ENCODE measurements around the gene GHR. TPM values are rescaled to one million over a fixed set of nuclear protein-coding genes. Genes with fewer than 3 reads are reported as not detected.

Gene GHR
- total and polyA plus RNA-seq, 2 donors (not counting 3 experiments of a cell fraction or from before 2014, with no cell fraction given), result 0.27 to 0.28 TPM

DNA sequence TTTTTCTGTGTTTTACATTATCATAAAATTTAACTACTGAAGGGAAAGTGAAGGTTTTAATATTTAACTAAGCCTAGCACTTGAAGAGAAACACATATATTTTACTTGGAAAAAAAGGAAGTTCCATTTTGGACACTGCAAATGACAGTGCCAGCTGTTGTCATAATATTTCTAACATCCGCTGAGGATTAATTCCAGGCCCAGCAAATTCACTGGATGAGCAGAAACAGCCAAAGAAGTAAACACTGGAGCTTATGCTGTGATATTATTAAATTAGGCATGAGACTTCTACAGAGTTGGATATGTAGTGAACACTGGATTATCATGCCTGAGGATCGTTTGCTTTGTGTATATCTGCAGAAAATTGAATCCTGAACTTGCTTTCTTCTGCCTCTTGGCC, 67.6 kb downstream of the GHR start:
- no TSS peak for BruUV-seq (replicated peaks)
- Histone ChIP-seq H3K27me3 (ENCODE audit: control insufficient read depth in 2 of 2, insufficient read depth in 2 of 2, low read length in 2 of 2) (no peaks in the 10 kb centered on the region), H3K4me3 (replicated peaks in 1 of 3; ENCODE audit: insufficient read depth in 1 of 3, low read depth in 1 of 3, low read length in 3 of 3) (no peak overlapping the region), H3K4me1 (ENCODE audit: control insufficient read depth, extremely low read depth, insufficient read depth, low read length) (no peaks in the 10 kb centered on the region), H3K9me3 (replicated peaks; ENCODE audit: control insufficient read depth, insufficient read depth, low read length) (no peaks in the 10 kb centered on the region), H3K4me2 (ENCODE audit: insufficient read depth, low read length) (no peak overlapping the region), H3K9ac (replicated peaks; ENCODE audit: extremely low read depth, insufficient read depth, low read length) (no peak overlapping the region), H3K79me2 (ENCODE audit: control insufficient read depth, insufficient read depth, low read length) (no peaks in the 10 kb centered on the region), H4K20me1 (replicated peaks; ENCODE audit: control insufficient read depth, extremely low read depth, insufficient read depth, low read length) (no peaks in the 10 kb centered on the region), H2AFZ (ENCODE audit: low read depth, low read length) (no peak overlapping the region), H3K27ac (ENCODE audit: insufficient read depth, low read depth, low read length) (no peak overlapping the region), H3K36me3 (ENCODE audit: control insufficient read depth in 2 of 2, extremely low read depth in 1 of 2, insufficient read depth in 2 of 2, low read length in 2 of 2) (no peaks in the 10 kb centered on the region), H3K9me1 (replicated peaks; ENCODE audit: control insufficient read depth, extremely low read depth, insufficient read depth, low read length) (no peaks in the 10 kb centered on the region)
- dilution Hi-C loops (cut with MboI; ENCODE audit: extremely low pct_ligation_motif_present, low sequenced_read_pairs) (no loop called here), intact Hi-C loops (cut with micrococcal nuclease) (no loop called here)
- FAIRE-seq (no peak), DNase-seq (ENCODE audit: low read depth, low spot score) (no peak)
- ChIA-PET POLR2A (no interaction called here), CTCF (interaction anchor here (1.2 kb wide), 1 partner anchor 67 kb away, joined by 5 read pairs; the partner anchor contains the start of gene GHR)
- TF ChIP-seq EZH2 (IDR thresholded peaks at IDR 0.05; ENCODE audit: borderline replicate concordance, low read depth, low read length, severe bottlenecking) (no peak), POLR2AphosphoS5 (IDR thresholded peaks at IDR 0.05; ENCODE audit: insufficient read depth, low read depth, low read length) (no peak), POLR2A (IDR thresholded peaks at IDR 0.05; ENCODE audit: low read depth, low read length) (no peak), MYC (IDR thresholded peaks at IDR 0.05; ENCODE audit: low read depth, low read length) (no peak), GATA2 (IDR thresholded peaks at IDR 0.05; ENCODE audit: insufficient read depth, insufficient read length, low read depth, low read length) (no peak), JUN (IDR thresholded peaks at IDR 0.05; ENCODE audit: borderline replicate concordance, insufficient read depth, insufficient read length, low read depth) (no peak), FOS (IDR thresholded peaks at IDR 0.05; ENCODE audit: borderline replicate concordance, insufficient read depth, low read length) (no peak)
- TF ChIP-seq, protein P1, sequence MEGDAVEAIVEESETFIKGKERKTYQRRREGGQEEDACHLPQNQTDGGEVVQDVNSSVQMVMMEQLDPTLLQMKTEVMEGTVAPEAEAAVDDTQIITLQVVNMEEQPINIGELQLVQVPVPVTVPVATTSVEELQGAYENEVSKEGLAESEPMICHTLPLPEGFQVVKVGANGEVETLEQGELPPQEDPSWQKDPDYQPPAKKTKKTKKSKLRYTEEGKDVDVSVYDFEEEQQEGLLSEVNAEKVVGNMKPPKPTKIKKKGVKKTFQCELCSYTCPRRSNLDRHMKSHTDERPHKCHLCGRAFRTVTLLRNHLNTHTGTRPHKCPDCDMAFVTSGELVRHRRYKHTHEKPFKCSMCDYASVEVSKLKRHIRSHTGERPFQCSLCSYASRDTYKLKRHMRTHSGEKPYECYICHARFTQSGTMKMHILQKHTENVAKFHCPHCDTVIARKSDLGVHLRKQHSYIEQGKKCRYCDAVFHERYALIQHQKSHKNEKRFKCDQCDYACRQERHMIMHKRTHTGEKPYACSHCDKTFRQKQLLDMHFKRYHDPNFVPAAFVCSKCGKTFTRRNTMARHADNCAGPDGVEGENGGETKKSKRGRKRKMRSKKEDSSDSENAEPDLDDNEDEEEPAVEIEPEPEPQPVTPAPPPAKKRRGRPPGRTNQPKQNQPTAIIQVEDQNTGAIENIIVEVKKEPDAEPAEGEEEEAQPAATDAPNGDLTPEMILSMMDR (IDR thresholded peaks at IDR 0.05; ENCODE audit: extremely low read depth in 1 of 2, insufficient read depth in 1 of 2, low read depth in 1 of 2, low read length in 2 of 2), result no peak
- TF ChIP-seq, protein P2, sequence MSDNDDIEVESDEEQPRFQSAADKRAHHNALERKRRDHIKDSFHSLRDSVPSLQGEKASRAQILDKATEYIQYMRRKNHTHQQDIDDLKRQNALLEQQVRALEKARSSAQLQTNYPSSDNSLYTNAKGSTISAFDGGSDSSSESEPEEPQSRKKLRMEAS (IDR thresholded peaks at IDR 0.05; ENCODE audit: insufficient read depth, insufficient read length), result no peak
